HFF-Myc (cell line): ENCODE measurements around the gene ZFYVE26.
"Not testable (repeated sequence)": the region's sequence is repeated elsewhere in the genome, so short reads cannot be mapped to it uniquely, and the experiment has no call there.

ENCODE experiments used
- DNase-seq: peaks from one replicate; pipeline ENCODE4 v3.0.0-alpha.2; 2011; ENCODE audit warnings: low read depth; ENCODE audit errors: extremely low read depth
- H3K4me3 ChIP-seq: replicated peaks from 2 replicates; pipeline ENCODE4 v1.5.1; 2011; ENCODE audit warnings: low read depth, mild to moderate bottlenecking, control low read depth, low read length
- TF ChIP-seq, protein P1 (sequence below): IDR thresholded peaks from 2 replicates; pipeline ENCODE4 v1.5.1; 2012; ENCODE audit warnings: mild to moderate bottlenecking, low read depth, low read length, control low read depth; ENCODE audit errors: missing control alignments

Gene ZFYVE26

DNA sequence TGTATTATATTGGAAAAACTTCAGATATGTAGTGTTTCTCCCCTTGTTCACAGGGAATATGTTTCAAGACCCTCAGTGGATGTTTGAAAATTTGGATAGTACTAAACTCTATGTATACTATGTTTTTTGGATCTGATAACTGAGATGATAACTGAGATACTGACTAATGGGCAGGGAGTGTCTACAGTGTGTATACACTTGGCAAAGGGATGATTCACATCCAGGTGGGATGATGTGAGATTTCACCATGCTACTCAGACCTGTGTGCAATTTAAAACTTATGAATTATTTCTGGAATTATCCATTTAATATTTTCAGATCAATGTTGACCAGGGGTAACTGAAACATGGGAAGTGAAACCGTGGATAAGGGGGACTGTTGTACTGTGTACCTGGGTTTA, 17.0 kb upstream of the ZFYVE26 start:
- DNase-seq: no peak
- no peak overlapping the region for H3K4me3 ChIP-seq
- TF ChIP-seq, protein P1, sequence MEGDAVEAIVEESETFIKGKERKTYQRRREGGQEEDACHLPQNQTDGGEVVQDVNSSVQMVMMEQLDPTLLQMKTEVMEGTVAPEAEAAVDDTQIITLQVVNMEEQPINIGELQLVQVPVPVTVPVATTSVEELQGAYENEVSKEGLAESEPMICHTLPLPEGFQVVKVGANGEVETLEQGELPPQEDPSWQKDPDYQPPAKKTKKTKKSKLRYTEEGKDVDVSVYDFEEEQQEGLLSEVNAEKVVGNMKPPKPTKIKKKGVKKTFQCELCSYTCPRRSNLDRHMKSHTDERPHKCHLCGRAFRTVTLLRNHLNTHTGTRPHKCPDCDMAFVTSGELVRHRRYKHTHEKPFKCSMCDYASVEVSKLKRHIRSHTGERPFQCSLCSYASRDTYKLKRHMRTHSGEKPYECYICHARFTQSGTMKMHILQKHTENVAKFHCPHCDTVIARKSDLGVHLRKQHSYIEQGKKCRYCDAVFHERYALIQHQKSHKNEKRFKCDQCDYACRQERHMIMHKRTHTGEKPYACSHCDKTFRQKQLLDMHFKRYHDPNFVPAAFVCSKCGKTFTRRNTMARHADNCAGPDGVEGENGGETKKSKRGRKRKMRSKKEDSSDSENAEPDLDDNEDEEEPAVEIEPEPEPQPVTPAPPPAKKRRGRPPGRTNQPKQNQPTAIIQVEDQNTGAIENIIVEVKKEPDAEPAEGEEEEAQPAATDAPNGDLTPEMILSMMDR: no peak

DNA sequence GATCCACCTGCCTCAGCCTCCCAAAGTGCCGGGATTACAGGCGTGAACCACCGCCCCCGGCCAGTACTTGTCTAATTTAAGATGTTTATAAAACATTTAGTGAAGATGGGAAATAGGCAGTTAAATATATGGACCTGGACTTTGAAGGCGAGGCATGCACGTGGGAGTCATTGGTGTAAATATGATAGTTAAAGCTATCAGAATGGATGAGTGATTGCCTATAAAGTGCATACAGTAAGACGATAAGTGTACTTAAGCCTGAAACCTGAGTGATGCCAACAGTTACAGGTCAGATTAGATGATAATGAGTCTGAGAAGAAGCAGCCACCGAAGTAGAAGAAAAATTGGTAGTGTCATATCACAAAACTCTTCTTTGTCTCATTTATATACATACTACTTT, 14.7 kb upstream of the ZFYVE26 start:
- DNase-seq: no peak
- no peak overlapping the region for H3K4me3 ChIP-seq
- TF ChIP-seq, protein P1: no peak

DNA sequence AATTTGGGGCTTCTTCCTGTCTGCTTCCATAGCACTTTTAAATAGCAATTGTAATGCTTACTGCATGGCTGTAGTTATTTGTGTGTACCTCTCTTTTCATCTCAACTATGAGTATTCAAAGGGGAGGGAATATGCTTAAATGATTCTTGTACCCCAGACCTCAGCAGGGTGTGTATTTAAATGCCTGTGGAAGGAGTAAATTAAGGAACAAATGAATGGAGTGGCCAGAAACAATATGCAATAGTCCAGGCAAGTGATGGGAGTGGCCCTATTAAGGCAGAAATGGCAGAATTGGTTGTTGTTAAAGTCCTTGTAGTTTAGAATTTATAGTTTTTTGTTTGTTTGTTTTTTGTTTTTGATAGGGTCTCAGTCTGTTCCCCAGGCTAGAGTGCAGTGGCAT, 4.7 kb upstream of the ZFYVE26 start:
- DNase-seq: no peak
- TF ChIP-seq, protein P1: no peak

DNA sequence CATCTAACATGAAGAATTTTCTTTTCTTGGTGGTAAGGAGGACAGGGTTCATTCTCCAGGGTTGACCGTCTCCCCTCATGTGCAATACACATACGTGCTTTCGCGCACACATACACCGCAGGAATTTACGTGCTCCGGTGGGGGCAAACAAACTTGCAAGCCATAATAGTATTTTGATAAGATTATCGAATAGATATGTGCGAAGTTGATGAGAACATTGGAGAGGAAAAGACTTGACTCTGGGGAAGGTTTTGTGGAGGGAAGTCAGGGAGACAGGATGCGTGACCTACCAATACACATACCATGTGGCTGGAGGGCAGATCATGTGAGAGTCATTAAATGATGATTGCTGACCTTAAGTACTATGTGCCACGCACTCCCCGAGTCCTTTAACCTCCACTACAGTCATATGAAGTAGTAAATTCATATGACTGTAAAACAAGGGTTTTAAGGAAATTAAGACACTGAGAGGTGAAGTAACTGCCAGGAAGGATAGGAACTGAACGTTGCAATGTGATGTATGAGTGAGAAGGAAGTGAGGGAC, 4.1 kb upstream of the ZFYVE26 start:
- no peak for DNase-seq
- peak overlapping the region; percentile 95 for H3K4me3 ChIP-seq
- TF ChIP-seq, protein P1: no peak

More for the DNA sequence above, 4.7 kb upstream of the ZFYVE26 start:
- H3K4me3 ChIP-seq: no peak overlapping the region

DNA sequence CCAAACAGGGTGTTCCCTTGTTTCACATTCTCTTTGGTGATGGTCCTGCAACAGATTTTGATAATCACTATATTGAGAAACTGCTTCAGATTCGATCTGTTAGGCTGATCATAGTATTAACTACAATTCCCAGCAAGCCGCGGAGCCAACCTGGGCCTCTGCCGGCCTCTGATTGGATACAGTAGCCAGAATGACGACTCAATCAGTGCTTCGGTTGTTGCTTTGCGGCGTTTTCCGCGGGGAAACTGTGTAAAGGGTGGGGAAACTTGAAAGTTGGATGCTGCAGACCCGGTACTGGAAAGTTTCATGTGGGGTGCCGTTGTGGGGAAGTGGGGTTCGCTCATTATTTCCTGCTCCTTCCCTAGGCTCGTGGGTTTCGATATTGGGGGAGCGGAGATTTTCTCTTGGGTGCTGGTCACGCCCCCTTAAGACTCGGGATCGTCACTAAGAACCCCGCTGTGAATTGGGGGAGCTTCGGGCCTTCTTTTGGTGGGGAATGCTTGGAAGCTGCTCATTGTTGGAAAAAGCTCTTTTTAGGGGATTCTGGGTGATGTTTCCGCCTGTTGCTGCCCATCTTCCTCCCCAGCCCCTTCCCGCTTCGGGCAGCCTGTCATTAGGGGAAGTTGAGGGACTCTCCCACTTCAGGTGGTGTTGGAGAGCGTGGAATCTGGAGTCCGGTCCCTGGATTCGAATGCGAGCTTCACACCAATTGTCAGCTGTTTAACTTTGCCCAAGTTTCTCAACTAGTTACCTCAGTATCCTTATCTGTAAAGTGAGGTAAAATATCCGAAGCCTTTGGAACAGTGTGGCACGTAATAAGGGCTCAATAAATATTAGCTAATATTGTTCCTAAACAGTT, 3.4 kb upstream of the ZFYVE26 start, which contains the start of gene RAD51B:
RAD51B (plus strand) TSS at position 217 of the 859 bp plus-strand sequence.
- DNase-seq: peak; percentile 57
- H3K4me3 ChIP-seq: peak within 1 kb of the TSS; percentile 95
- TF ChIP-seq, protein P1: no peak

DNA sequence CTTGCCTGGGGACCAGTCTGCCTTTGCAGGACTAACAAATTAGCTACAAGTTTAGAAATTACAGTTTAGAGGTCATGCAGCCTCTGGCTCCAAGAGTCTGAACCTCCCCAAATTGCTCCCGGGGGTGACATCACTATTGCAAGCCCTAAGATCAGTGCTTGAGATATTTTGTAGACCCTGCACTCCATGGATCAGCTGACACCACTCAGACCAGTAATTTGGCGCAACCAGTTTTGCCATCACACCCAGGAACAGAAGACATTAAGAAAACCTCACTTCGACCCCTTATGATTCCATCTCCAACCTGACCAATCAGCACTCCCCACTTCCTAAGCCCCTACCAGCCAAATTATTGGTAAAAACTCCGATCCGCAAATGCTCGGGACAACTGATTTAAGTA, 2.1 kb upstream of the ZFYVE26 start:
- H3K4me3 ChIP-seq, DNase-seq: not testable (repeated sequence)

DNA sequence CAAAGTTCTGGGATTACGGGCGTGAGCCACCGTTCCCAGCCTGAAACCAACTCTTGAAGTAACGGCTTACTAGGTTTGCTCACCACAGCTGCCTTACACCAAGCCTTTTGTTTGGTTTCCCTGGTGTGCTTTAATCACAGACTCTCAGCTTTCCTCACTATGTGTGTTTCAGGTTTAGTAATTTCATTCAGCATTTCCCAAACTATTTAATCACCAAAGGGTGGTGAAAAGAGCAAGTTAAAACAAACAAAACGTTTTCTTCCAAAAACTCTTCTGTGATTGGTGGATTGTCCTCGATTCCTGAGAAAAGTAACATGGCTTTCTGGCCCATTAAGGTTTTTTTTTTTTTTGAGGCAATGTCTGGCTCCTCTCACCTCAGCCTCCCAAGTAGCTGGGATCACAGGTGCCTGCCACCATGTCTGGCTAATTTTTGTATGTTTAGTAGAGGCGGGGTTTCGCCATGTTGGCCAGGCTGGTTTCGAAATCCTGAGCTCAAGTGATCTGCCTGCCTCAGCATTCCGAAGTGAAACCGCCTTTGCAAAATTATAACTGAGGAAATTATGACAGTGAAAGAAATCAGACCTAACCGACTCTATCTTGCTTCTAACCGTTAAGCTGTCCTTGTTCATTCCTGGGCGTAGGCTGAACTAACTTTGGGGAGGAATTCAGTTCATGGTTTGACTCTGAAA, 1.5 kb upstream of the ZFYVE26 start:
- no peak overlapping the region for H3K4me3 ChIP-seq
- TF ChIP-seq, protein P1: no peak
- DNase-seq: no peak
